BLaER1 treated with 17β-estradiol and CSF1 and Interleukin-3, amounts not matched to agents 10 nM and 100 nM (cell line): ENCODE results near the gene PARD3.
"Not testable (repeated sequence)": the region's sequence is repeated elsewhere in the genome, so short reads cannot be mapped to it uniquely, and the experiment has no call there.

ENCODE experiments used
- H3K27ac ChIP-seq, 11 experiments: shearing (Covaris generic); formaldehyde crosslinking; 2 replicates each; pipeline ENCODE4 v1.8.1; 2022
- H3K27me3 ChIP-seq, 11 experiments: shearing (Covaris generic); formaldehyde crosslinking; 2 replicates each; pipeline ENCODE4 v1.8.1; 2022
- H3K36me3 ChIP-seq, 11 experiments: shearing (Covaris generic); formaldehyde crosslinking; 2 replicates each; pipeline ENCODE4 v1.8.1; 2022
- H3K4me1 ChIP-seq, 10 experiments: shearing (Covaris generic); formaldehyde crosslinking; 2 replicates each; pipeline ENCODE4 v1.8.1; 2022
- H3K4me2 ChIP-seq, 11 experiments: shearing (Covaris generic); formaldehyde crosslinking; 2 replicates each; pipeline ENCODE4 v1.8.1; 2022
- H3K4me3 ChIP-seq, 10 experiments: shearing (Covaris generic); formaldehyde crosslinking; 2 replicates each; pipeline ENCODE4 v1.8.1; 2022
- H3K9ac ChIP-seq, 11 experiments: shearing (Covaris generic); formaldehyde crosslinking; 2 replicates each; pipeline ENCODE4 v1.8.1; 2022
- H3K9me3 ChIP-seq, 11 experiments: shearing (Covaris generic); formaldehyde crosslinking; replicated peaks in 1 of 11; 2 replicates each; pipeline ENCODE4 v1.8.1; 2022
- H4K20me1 ChIP-seq, 11 experiments: shearing (Covaris generic); formaldehyde crosslinking; 2 replicates each; pipeline ENCODE4 v1.8.1; 2022
- Cebpa-rat ChIP-seq, 11 experiments: shearing (Covaris generic); IDR thresholded peaks; 2 replicates each; pipeline ENCODE4 v1.8.1; 2022

The PARD3 gene

DNA sequence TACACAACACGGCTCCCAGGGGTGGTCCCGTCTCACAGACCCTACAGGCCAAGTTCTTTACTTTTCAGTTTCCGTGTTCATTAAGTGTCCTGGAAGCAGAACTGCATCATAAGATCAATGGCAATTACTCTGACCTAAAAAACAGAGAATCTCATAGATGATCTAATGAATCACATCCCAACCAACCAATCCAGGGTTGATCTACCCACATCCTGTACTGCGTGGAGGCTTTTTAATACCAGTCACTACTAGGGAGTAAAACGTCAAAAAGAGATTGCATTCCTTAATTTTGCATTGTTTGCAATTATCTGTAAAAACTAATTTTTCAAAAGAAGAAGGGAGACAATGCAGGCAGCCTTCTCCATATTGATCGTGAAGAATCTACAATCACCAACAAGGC lies 72.6 kb downstream of the PARD3 start:
- H3K9ac ChIP-seq, result no peak overlapping the region
- peak overlapping the region in 2 of 11 experiments; percentile 13 to 31; a peak in 1 of 22 replicates for H3K4me2 ChIP-seq
- TF ChIP-seq Cebpa-rat (IDR thresholded peaks at IDR 0.05), result no peak
- H3K27me3 ChIP-seq, result peaks cover 0 to 71% (median 0%) of the 10 kb centered on the region in 11 experiments; a peak in 6 of 22 replicates
- 0 out of 22 replicates have a peak, but pooled peaks cover 0 to 4% (median 0%) of the 10 kb centered on the region in 11 experiments for H3K9me3 ChIP-seq
- peaks cover 12 to 45% (median 20%) of the 10 kb centered on the region in 10 experiments for H3K4me1 ChIP-seq
- H3K36me3 ChIP-seq, result no peaks in the 10 kb centered on the region
- no peak overlapping the region for H3K27ac ChIP-seq
- H3K4me3 ChIP-seq, result no peak overlapping the region
- H4K20me1 ChIP-seq, result peaks cover 3 to 87% (median 30%) of the 10 kb centered on the region in 11 experiments; a peak in 18 of 22 replicates

DNA sequence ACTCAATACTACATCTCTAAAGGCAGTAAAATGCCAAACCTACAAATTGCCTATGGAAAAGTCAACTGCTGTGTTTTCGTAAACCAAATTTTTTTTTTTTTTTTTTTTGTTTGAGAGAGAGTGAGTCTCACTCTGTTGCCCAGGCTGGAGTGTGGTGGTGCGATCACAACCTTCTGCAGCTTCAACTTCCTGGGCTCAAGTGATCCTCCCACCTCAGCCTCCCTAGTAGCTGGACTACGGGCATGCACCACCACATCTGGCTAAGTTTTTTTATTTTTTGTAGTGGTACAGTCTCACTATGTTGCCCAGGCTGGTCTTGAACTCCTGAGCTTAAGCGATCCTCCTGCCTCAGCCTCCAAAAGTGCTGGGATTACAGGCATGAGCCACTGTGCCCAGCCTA lies 74.0 kb downstream of the PARD3 start:
- H3K9ac ChIP-seq, H3K36me3 ChIP-seq, H3K9me3 ChIP-seq, H3K27ac ChIP-seq, H3K4me3 ChIP-seq: not testable (repeated sequence)
- H3K27me3 ChIP-seq, result peaks cover 0 to 71% (median 0%) of the 10 kb centered on the region in 11 experiments; a peak in 6 of 22 replicates
- peaks cover 3 to 85% (median 32%) of the 10 kb centered on the region in 11 experiments; a peak in 18 of 22 replicates for H4K20me1 ChIP-seq
- peaks cover 12 to 37% (median 20%) of the 10 kb centered on the region in 10 experiments for H3K4me1 ChIP-seq
- peak overlapping the region in 7 of 11 experiments; percentile 14 to 81 (median 67); a peak in 8 of 22 replicates for H3K4me2 ChIP-seq

DNA sequence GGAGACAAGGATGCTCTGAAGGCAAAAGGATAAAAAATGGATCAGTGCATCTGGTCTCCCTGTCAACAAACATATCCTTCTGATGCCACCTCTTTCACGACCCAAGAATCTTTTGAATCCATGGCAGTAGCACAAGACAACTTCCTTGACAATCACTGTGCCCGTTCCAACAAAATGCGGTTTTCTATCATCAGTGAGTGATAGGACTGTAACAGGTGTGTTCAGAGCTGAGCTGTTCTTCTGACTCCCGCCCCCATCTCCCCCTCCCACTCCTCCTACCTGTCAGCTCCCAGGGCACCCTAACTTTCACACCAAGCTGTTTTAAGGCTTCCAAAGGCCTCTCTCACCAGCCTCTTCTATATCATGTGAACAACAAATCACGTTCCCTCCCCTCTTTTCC lies 74.8 kb downstream of the PARD3 start:
- H3K9me3 ChIP-seq, result peaks cover 0 to 9% (median 0%) of the 10 kb centered on the region in 11 experiments; a peak in 1 of 22 replicates
- H3K27ac ChIP-seq, result no peak overlapping the region
- no peak for TF ChIP-seq Cebpa-rat (IDR thresholded peaks at IDR 0.05)
- H3K4me2 ChIP-seq, result peak overlapping the region; percentile 53 to 81 (median 71)
- H3K27me3 ChIP-seq, result peaks cover 0 to 77% (median 0%) of the 10 kb centered on the region in 11 experiments; a peak in 6 of 22 replicates
- no peaks in the 10 kb centered on the region for H3K36me3 ChIP-seq
- peaks cover 12 to 37% (median 20%) of the 10 kb centered on the region in 10 experiments for H3K4me1 ChIP-seq
- peaks cover 3 to 87% (median 32%) of the 10 kb centered on the region in 11 experiments; a peak in 18 of 22 replicates for H4K20me1 ChIP-seq
- peak overlapping the region in 2 of 11 experiments; percentile 7 to 8; a peak in 1 of 22 replicates for H3K9ac ChIP-seq
- H3K4me3 ChIP-seq, result no peak overlapping the region; a peak in 1 of 20 replicates

DNA sequence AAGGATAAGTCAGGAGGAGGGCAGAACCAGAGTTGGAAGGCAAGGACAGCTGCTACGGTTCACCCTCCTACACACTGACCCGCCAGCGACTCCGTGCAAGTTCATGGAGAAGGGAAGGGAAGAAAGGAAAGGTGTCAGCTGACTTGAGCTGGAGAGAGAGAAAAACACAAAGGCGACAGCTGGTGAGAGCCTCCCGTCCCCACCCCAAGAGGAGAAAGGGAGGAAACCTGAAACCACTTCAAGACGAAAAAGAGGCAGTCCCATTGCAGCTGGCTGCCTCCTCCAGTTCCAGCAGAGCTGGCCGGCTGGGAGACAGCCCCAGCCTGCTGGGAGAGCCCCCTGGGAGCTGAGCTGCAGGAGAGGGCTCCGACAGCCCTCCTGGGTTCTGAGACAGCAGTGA lies 75.2 kb downstream of the PARD3 start:
- H3K4me1 ChIP-seq, result peaks cover 12 to 37% (median 20%) of the 10 kb centered on the region in 10 experiments
- H3K27me3 ChIP-seq, result peaks cover 0 to 80% (median 0%) of the 10 kb centered on the region in 11 experiments; a peak in 6 of 22 replicates
- no peak overlapping the region; a peak in 1 of 20 replicates for H3K4me3 ChIP-seq
- peaks cover 3 to 86% (median 30%) of the 10 kb centered on the region in 11 experiments; a peak in 18 of 22 replicates for H4K20me1 ChIP-seq
- peaks cover 0 to 9% (median 0%) of the 10 kb centered on the region in 11 experiments; a peak in 1 of 22 replicates for H3K9me3 ChIP-seq
- TF ChIP-seq Cebpa-rat (IDR thresholded peaks at IDR 0.05), result no peak
- H3K9ac ChIP-seq, result peak overlapping the region in 4 of 11 experiments; percentile 7 to 47 (median 14); a peak in 2 of 22 replicates
- no peaks in the 10 kb centered on the region for H3K36me3 ChIP-seq
- H3K4me2 ChIP-seq, result peak overlapping the region; percentile 53 to 81 (median 71)
- peak overlapping the region in 1 of 11 experiments; percentile 43; a peak in 3 of 22 replicates for H3K27ac ChIP-seq

DNA sequence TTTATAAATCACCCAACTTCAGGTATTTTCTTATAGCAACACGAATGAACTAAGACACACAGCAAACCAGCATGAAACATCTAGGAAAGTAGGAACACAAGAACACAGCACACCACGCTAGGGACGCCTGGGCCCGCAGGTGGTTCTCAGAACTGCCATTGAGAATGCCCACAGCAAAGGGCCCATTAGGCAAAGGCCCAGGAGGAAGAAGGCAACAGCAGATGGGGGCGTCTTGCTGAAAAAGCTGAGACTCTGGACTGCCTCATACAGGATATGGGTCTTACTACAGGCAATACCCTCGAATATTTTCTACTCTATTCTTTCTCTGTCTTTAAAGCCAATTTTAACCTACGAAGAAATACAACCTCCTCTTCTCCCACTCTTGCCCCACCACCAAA lies 77.3 kb downstream of the PARD3 start:
- H3K9me3 ChIP-seq, result peaks cover 0 to 9% (median 0%) of the 10 kb centered on the region in 11 experiments; a peak in 1 of 22 replicates
- no peak overlapping the region for H3K27ac ChIP-seq
- peak overlapping the region in 3 of 11 experiments; percentile 3 to 11 (median 11); a peak in 2 of 22 replicates for H3K4me2 ChIP-seq
- no peak for TF ChIP-seq Cebpa-rat (IDR thresholded peaks at IDR 0.05)
- H3K4me1 ChIP-seq, result peaks cover 12 to 34% (median 23%) of the 10 kb centered on the region in 10 experiments
- peaks cover 0 to 73% (median 0%) of the 10 kb centered on the region in 11 experiments; a peak in 6 of 22 replicates for H3K27me3 ChIP-seq
- H4K20me1 ChIP-seq, result peaks cover 3 to 70% (median 28%) of the 10 kb centered on the region in 11 experiments; a peak in 18 of 22 replicates
- no peak overlapping the region for H3K9ac ChIP-seq
- H3K36me3 ChIP-seq, result no peaks in the 10 kb centered on the region
- no peak overlapping the region for H3K4me3 ChIP-seq

DNA sequence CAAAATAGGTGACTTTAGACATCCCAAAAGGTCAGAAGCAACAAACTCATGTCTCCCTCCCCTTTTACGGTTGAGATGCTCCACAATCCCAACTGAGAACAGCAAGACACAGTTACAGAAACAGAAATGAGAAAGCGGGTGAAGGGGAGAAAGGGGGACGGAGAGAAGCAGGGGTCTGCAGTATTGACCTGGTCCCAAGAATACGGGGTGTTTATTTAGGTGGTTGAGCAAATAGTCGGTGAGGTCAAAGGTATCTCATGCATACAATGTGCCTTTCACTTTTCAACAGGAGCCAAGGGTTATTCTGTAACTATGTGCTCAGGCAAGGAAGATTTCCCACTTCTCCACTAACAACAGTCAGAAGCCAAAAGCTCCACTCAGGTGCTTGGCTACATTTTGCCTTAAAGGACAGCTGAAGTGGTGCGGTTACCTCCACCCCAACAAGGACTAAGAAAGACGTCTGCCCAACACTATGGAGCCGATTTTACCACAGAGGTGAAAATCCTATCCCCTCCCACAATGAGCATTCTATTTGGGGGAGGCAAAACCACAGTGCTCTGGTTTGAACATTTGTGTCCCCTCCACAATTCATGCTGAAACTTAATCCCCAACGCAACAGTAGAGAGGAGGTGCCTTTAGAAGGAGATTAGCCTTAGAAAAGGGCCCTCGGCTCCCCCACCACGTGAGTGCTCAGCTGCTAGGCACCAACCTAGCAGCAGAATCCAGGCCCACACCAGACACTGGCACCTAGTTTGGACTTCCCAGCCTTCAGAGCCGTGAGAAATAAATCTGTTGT lies 77.9 kb downstream of the PARD3 start:
- Histone ChIP-seq H3K9me3 (peaks cover 0 to 9% (median 0%) of the 10 kb centered on the region in 11 experiments; a peak in 1 of 22 replicates), H3K27ac (no peak overlapping the region), H3K4me3 (no peak overlapping the region), H3K4me2 (peak overlapping the region in 3 of 11 experiments; percentile 3 to 11 (median 11); a peak in 2 of 22 replicates), H3K27me3 (peaks cover 0 to 75% (median 0%) of the 10 kb centered on the region in 11 experiments; a peak in 6 of 22 replicates), H3K9ac (no peak overlapping the region), H3K4me1 (peaks cover 12 to 34% (median 23%) of the 10 kb centered on the region in 10 experiments), H3K36me3 (no peaks in the 10 kb centered on the region), H4K20me1 (peaks cover 3 to 70% (median 32%) of the 10 kb centered on the region in 11 experiments; a peak in 18 of 22 replicates)
- no peak for TF ChIP-seq Cebpa-rat (IDR thresholded peaks at IDR 0.05)

DNA sequence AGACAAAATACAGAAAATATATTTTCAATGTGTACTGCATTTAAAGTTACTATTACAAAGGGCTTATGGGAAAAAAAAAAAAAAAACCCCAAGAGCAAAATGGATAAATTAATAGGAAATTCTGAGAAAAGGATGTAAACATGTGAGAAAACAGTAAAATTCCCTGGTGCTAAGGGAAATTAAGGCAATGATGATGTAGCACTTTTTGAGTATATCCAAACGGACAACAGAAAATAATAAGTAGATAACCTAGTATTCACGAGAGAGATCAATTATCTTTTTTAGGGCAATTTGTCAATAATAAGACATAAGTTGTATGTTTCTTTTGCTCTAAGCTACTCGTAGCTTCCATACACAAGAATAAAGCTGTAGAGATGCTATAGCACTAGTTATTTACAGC lies 80.2 kb downstream of the PARD3 start:
- Histone ChIP-seq H3K4me3 (no peak overlapping the region), H3K4me2 (no peak overlapping the region), H3K4me1 (peaks cover 3 to 18% (median 9%) of the 10 kb centered on the region in 10 experiments), H3K36me3 (no peaks in the 10 kb centered on the region), H4K20me1 (peaks cover 3 to 68% (median 30%) of the 10 kb centered on the region in 11 experiments; a peak in 18 of 22 replicates), H3K9ac (no peak overlapping the region), H3K9me3 (peaks cover 0 to 9% (median 0%) of the 10 kb centered on the region in 11 experiments; a peak in 1 of 22 replicates), H3K27ac (no peak overlapping the region), H3K27me3 (peaks cover 0 to 76% (median 0%) of the 10 kb centered on the region in 11 experiments; a peak in 6 of 22 replicates)
- TF ChIP-seq Cebpa-rat (IDR thresholded peaks at IDR 0.05), result no peak

DNA sequence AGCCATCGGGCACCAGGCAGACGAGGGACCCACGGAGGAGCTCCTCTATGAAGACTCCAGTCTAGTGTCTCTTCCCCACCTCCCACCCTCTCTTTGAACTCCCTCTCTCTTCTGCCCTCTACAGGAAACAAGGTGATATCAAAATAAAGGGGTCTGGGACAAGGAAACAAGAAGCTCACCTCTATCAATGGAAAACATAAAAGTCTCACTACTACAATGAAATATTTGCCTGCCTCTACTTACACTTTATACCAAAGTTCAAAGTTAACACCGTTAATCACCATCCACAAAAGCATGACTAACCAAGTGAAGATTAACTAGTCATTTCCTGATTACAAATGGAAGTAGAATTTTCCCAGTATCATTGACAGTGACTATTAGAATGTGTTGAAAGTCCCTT lies 82.2 kb downstream of the PARD3 start:
- peaks cover 0 to 8% (median 1%) of the 10 kb centered on the region in 10 experiments; a peak in 3 of 20 replicates for H3K4me1 ChIP-seq
- TF ChIP-seq Cebpa-rat (IDR thresholded peaks at IDR 0.05), result no peak

More for the DNA sequence above, 82.2 kb downstream of the PARD3 start:
- Histone ChIP-seq H3K27ac (no peak overlapping the region), H3K27me3 (peaks cover 0 to 76% (median 0%) of the 10 kb centered on the region in 11 experiments; a peak in 6 of 22 replicates), H3K36me3 (no peaks in the 10 kb centered on the region), H3K4me2 (no peak overlapping the region), H3K9ac (no peak overlapping the region), H4K20me1 (peaks cover 0 to 67% (median 28%) of the 10 kb centered on the region in 11 experiments; a peak in 17 of 22 replicates), H3K9me3 (peaks cover 0 to 9% (median 0%) of the 10 kb centered on the region in 11 experiments; a peak in 1 of 22 replicates), H3K4me3 (no peak overlapping the region)
